Measurements from ENCODE around the gene CMTM5. TPM values are rescaled to one million over a fixed set of nuclear protein-coding genes. Genes with fewer than 3 reads are reported as not detected.
A peak's percentile ranks its signal among the peaks of the same experiment; 100 is the strongest.

The CMTM5 gene
- total RNA-seq, 1 donor from 2014 or later: 4.3 TPM

GRCh38 chr14:23346693-23347405 lies 30.0 kb upstream of the CMTM5 start:
- H3K4me3 ChIP-seq: no peak overlapping the region
- TF ChIP-seq, protein P1, sequence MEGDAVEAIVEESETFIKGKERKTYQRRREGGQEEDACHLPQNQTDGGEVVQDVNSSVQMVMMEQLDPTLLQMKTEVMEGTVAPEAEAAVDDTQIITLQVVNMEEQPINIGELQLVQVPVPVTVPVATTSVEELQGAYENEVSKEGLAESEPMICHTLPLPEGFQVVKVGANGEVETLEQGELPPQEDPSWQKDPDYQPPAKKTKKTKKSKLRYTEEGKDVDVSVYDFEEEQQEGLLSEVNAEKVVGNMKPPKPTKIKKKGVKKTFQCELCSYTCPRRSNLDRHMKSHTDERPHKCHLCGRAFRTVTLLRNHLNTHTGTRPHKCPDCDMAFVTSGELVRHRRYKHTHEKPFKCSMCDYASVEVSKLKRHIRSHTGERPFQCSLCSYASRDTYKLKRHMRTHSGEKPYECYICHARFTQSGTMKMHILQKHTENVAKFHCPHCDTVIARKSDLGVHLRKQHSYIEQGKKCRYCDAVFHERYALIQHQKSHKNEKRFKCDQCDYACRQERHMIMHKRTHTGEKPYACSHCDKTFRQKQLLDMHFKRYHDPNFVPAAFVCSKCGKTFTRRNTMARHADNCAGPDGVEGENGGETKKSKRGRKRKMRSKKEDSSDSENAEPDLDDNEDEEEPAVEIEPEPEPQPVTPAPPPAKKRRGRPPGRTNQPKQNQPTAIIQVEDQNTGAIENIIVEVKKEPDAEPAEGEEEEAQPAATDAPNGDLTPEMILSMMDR (IDR thresholded peaks at IDR 0.05): no peak
- no peak for TF ChIP-seq EZH2 (IDR thresholded peaks at IDR 0.05)
- H3K27ac ChIP-seq: no peak overlapping the region
- Mint-ChIP-seq H3K4me1 (peaks cover 16% of the 10 kb centered on the region), H3K27me3 (ENCODE audit: insufficient read depth, low read depth) (peaks cover 12% of the 10 kb centered on the region), H3K4me3 (peak overlapping the region; percentile 70), H3K9me3 (peaks cover 9% of the 10 kb centered on the region), H3K36me3 (peaks cover 23% of the 10 kb centered on the region), H3K27ac (no peak overlapping the region)
- no peak overlapping the region for H3K9ac ChIP-seq
- H3K79me2 ChIP-seq (ENCODE audit: low read depth): peaks cover 2% of the 10 kb centered on the region
- DNase-seq (ENCODE audit: low spot score): no peak
- H2AFZ ChIP-seq (replicated peaks): no peak overlapping the region
- H3K27me3 ChIP-seq: peaks cover 9% of the 10 kb centered on the region
- no peaks in the 10 kb centered on the region for H3K9me3 ChIP-seq (ENCODE audit: low read depth)
- peaks cover 8% of the 10 kb centered on the region for H4K20me1 ChIP-seq (ENCODE audit: low read depth)
- no peak overlapping the region for H3K4me2 ChIP-seq
- H3K36me3 ChIP-seq: no peaks in the 10 kb centered on the region
- H3F3A ChIP-seq (ENCODE audit: low read depth): peaks cover 5% of the 10 kb centered on the region
- H3K4me1 ChIP-seq: peaks cover 4% of the 10 kb centered on the region

DNA sequence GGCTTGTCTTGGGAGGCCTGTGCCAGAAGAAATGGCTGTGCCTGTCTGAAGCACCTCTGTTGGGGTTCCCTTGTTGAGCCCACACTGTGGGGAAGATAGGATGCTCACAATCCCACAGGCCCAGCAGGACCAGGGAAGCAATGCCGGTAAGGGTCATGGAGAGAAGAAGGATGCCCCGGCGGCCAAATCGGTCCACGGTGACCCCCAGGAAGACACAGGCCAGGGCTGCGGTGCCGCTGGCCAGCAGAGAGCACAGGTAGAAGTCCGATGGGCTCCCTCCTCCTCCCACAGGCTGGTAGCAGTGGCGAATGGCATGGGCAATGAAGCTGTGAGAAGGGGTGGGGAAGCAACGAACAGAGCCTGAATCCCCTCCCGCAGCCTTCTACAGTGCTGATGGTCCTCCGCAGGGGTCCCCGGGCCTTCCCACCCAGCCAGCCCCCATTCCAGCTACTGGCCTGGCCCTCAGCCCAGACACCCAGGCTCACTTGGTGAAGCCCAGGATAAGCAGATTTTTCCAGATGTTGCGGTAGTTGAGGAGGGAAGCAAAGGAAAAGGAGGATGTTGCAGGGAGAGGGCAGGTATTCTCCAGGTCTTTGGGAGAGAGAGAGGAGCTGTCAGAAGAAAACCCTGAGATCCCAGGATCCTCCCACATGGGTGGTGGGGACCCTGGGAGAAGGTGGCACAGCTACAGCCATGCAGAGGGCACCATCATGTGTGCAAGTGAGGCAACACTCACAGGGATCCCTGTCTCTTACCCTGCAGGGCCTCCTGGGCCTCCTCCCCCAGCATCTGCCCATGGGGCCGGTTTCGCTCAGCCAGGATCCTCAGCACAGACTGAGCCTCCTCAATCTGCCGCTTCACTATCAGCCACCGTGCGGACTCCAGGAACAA lies 29.2 kb upstream of the CMTM5 start:
- no peak for DNase-seq (ENCODE audit: low spot score)
- no peak overlapping the region for H3K9ac ChIP-seq
- peaks cover 5% of the 10 kb centered on the region for H3K4me1 ChIP-seq
- Mint-ChIP-seq H3K27me3 (ENCODE audit: insufficient read depth, low read depth) (peaks cover 11% of the 10 kb centered on the region), H3K27ac (no peak overlapping the region), H3K4me3 (peak overlapping the region; percentile 70), H3K36me3 (peaks cover 23% of the 10 kb centered on the region), H3K4me1 (peaks cover 16% of the 10 kb centered on the region), H3K9me3 (peaks cover 8% of the 10 kb centered on the region)
- peaks cover 10% of the 10 kb centered on the region for H3F3A ChIP-seq (ENCODE audit: low read depth)
- H3K4me3 ChIP-seq: no peak overlapping the region
- TF ChIP-seq, protein P1 (IDR thresholded peaks at IDR 0.05): no peak
- no peak for TF ChIP-seq EZH2 (IDR thresholded peaks at IDR 0.05)
- no peak for TF ChIP-seq EZH2phosphoT487 (IDR thresholded peaks at IDR 0.05)
- no peaks in the 10 kb centered on the region for H3K36me3 ChIP-seq
- peaks cover 3% of the 10 kb centered on the region for H3K79me2 ChIP-seq (ENCODE audit: low read depth)
- H3K4me2 ChIP-seq: no peak overlapping the region
- no peaks in the 10 kb centered on the region for H3K9me3 ChIP-seq (ENCODE audit: low read depth)
- peaks cover 9% of the 10 kb centered on the region for H4K20me1 ChIP-seq (ENCODE audit: low read depth)
- H2AFZ ChIP-seq (replicated peaks): no peak overlapping the region
- peaks cover 9% of the 10 kb centered on the region for H3K27me3 ChIP-seq
- H3K27ac ChIP-seq: no peak overlapping the region

DNA sequence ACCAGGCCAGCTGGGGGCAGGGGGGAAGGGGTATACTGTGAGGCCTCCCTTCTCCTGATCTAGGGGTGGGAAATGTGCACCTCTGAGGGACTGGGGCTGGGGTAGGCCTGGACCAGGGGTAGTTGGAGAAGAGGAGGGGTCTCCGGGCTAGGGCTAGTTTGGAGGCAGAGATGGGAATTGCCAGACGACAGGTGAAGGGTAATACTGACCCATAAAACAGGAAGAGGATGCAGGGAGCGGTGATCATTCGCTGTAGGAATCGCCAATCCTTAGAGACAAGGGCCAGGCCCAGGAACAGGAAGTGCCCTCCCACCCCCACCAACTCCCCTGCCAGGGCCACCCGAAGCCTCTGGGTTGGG lies 28.6 kb upstream of the CMTM5 start:
- Histone ChIP-seq H3K4me2 (no peak overlapping the region), H3K9me3 (ENCODE audit: low read depth) (no peaks in the 10 kb centered on the region), H3K79me2 (ENCODE audit: low read depth) (peaks cover 3% of the 10 kb centered on the region), H4K20me1 (ENCODE audit: low read depth) (peaks cover 9% of the 10 kb centered on the region), H3K27ac (no peak overlapping the region), H3K27me3 (peaks cover 9% of the 10 kb centered on the region), H3K4me3 (no peak overlapping the region), H2AFZ (replicated peaks) (no peak overlapping the region), H3K36me3 (no peaks in the 10 kb centered on the region), H3K9ac (no peak overlapping the region), H3K4me1 (peaks cover 5% of the 10 kb centered on the region), H3F3A (ENCODE audit: low read depth) (peaks cover 15% of the 10 kb centered on the region)
- no peak for TF ChIP-seq EZH2 (IDR thresholded peaks at IDR 0.05)
- TF ChIP-seq EZH2phosphoT487 (IDR thresholded peaks at IDR 0.05): no peak
- TF ChIP-seq, protein P1 (IDR thresholded peaks at IDR 0.05): no peak
- Mint-ChIP-seq H3K4me3 (no peak overlapping the region), H3K9me3 (peaks cover 8% of the 10 kb centered on the region), H3K4me1 (peaks cover 22% of the 10 kb centered on the region), H3K36me3 (peaks cover 23% of the 10 kb centered on the region), H3K27ac (no peak overlapping the region), H3K27me3 (ENCODE audit: insufficient read depth, low read depth) (peaks cover 15% of the 10 kb centered on the region)
- no peak for DNase-seq (ENCODE audit: low spot score)
